ENCODE data around the gene SCAI.

DNA sequence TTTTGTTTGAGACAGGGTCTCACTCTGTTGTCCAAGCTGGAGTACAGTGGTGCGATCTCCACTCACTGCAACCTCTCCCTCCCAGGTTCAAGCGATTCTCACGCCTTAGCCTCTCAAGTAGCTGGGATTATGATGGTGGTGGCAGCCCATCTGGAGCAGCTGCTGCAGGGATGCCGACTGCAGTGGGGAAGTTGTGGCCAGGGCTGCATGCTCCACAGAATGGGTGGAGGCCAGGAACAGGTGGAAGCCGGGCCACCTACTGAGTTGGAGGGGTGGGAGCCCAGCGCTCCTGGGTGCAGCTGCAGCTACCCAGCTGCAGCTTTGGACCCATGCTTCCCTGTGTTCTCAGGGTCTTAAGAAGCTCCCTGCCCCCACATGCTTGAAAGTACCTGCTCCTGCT lies 99.7 kb downstream of the SCAI start:
- TF ChIP-seq ZFP41 (tag by site-specific recombination; IDR thresholded peaks at IDR 0.05; ENCODE audit: borderline replicate concordance) (no peak), ZBTB8A (tag by site-specific recombination; IDR thresholded peaks at IDR 0.05) (no peak), ZNF274 (IDR thresholded peaks at IDR 0.05; ENCODE audit: low read length) (no peak), ZNF274 (tag by site-specific recombination; IDR thresholded peaks at IDR 0.05; ENCODE audit: borderline replicate concordance) (no peak), SETDB1 (IDR thresholded peaks at IDR 0.05; ENCODE audit: insufficient read length, low read length) (no peak), OVOL3 (tag by site-specific recombination; IDR thresholded peaks at IDR 0.05) (no peak), ATF2 (tag by site-specific recombination; IDR thresholded peaks at IDR 0.05; ENCODE audit: low read depth) (no peak), ZNF596 (tag by site-specific recombination; IDR thresholded peaks at IDR 0.05) (no peak), PRDM4 (tag by site-specific recombination; IDR thresholded peaks at IDR 0.05) (no peak), KLF1 (tag by site-specific recombination; IDR thresholded peaks at IDR 0.05) (no peak), ZNF558 (tag by site-specific recombination; IDR thresholded peaks at IDR 0.05) (no peak), SALL2 (tag by site-specific recombination; IDR thresholded peaks at IDR 0.05; ENCODE audit: borderline replicate concordance) (no peak), KLF16 (tag by site-specific recombination; IDR thresholded peaks at IDR 0.05) (no peak)
- TF ChIP-seq, protein P1, sequence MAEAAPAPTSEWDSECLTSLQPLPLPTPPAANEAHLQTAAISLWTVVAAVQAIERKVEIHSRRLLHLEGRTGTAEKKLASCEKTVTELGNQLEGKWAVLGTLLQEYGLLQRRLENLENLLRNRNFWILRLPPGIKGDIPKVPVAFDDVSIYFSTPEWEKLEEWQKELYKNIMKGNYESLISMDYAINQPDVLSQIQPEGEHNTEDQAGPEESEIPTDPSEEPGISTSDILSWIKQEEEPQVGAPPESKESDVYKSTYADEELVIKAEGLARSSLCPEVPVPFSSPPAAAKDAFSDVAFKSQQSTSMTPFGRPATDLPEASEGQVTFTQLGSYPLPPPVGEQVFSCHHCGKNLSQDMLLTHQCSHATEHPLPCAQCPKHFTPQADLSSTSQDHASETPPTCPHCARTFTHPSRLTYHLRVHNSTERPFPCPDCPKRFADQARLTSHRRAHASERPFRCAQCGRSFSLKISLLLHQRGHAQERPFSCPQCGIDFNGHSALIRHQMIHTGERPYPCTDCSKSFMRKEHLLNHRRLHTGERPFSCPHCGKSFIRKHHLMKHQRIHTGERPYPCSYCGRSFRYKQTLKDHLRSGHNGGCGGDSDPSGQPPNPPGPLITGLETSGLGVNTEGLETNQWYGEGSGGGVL (tag by site-specific recombination; IDR thresholded peaks at IDR 0.05), result no peak
- TF ChIP-seq, protein P2, sequence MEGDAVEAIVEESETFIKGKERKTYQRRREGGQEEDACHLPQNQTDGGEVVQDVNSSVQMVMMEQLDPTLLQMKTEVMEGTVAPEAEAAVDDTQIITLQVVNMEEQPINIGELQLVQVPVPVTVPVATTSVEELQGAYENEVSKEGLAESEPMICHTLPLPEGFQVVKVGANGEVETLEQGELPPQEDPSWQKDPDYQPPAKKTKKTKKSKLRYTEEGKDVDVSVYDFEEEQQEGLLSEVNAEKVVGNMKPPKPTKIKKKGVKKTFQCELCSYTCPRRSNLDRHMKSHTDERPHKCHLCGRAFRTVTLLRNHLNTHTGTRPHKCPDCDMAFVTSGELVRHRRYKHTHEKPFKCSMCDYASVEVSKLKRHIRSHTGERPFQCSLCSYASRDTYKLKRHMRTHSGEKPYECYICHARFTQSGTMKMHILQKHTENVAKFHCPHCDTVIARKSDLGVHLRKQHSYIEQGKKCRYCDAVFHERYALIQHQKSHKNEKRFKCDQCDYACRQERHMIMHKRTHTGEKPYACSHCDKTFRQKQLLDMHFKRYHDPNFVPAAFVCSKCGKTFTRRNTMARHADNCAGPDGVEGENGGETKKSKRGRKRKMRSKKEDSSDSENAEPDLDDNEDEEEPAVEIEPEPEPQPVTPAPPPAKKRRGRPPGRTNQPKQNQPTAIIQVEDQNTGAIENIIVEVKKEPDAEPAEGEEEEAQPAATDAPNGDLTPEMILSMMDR (tag by site-specific recombination; IDR thresholded peaks at IDR 0.05), result no peak
